HCT116 (cell line): ENCODE measurements around the gene FRK. TPM values are rescaled to one million over a fixed set of nuclear protein-coding genes. Genes with fewer than 3 reads are reported as not detected.

Experiments used
- ATAC-seq: fragments of 200-7000 bp; cut with Tn5 transposase; 2 replicates; pipeline ENCODE4 v1.9.1; 2020; ENCODE audit warnings: mild to moderate bottlenecking, moderate library complexity
- BruUV-seq: library from RNA; stranded (reverse); fragments of 400-500 nt; replicated peaks from 2 replicates; lab custom pipeline; 2021; lab: Mats Ljungman, UMichigan
- CTCF ChIA-PET: fragments of 300-600 bp; sonication (Branson Sonifier 250); formaldehyde crosslinking; loops from one replicate; lab custom pipeline; 2021; ENCODE audit warnings: antibody characterized with exemption; lab: Charles Lee
- POLR2A ChIA-PET: fragments of 300-600, 350-600 bp; sonication (Branson Sonifier 250); formaldehyde crosslinking; loops from one replicate; lab custom pipeline; 2021; ENCODE audit warnings: antibody characterized with exemption; lab: Charles Lee
- RAD21 ChIA-PET, 2 experiments: fragments of 300-600 bp; sonication (Branson Sonifier 250); formaldehyde crosslinking; loops; one replicate each; lab custom pipeline; 2023; ENCODE audit warnings: low total read pairs in 2 of 2; ENCODE audit not compliant: uncharacterized antibody in 2 of 2, unreplicated experiment in 2 of 2, low non-redundant PET in 1 of 2; lab: Charles Lee
- DNase-seq: peaks from one replicate; pipeline ENCODE4 v3.0.0-alpha.2; 2010; ENCODE audit warnings: low read depth, low spot score
- H2AFZ ChIP-seq: fragments of 200-600 bp; shearing (Covaris generic), sonication (generic); 2 replicates; pipeline ENCODE4 v1.6.1; 2017; ENCODE audit warnings: low read depth, mixed run types, mixed read lengths, antibody characterized with exemption, low read length; ENCODE audit not compliant: poor library complexity, severe bottlenecking
- H3K27ac ChIP-seq: 2 replicates; pipeline ENCODE4 v1.5.1; 2012; ENCODE audit warnings: low read depth, low read length
- H3K27me3 ChIP-seq: fragments of 200-600 bp; sonication (generic); 2 replicates; pipeline ENCODE4 v1.6.1; 2016; ENCODE audit warnings: mixed run types, low read length, mixed read lengths; ENCODE audit not compliant: insufficient read depth
- H3K36me3 ChIP-seq, 2 experiments: fragments of 200-500 bp in 1 of 2; fragments of 200-600 bp in 1 of 2; sonication (Bioruptor generic) in 1 of 2; sonication (generic) in 1 of 2; 2 replicates each; pipeline versions ENCODE4 v1.5.1 to v1.6.1; 2014 to 2016; ENCODE audit warnings: low read length in 2 of 2, inconsistent platforms in 1 of 2, mixed read lengths in 1 of 2, mixed run types in 1 of 2; ENCODE audit not compliant: insufficient read depth in 2 of 2, control insufficient read depth in 1 of 2
- H3K4me1 ChIP-seq, 2 experiments: fragments of 200-600 bp in 1 of 2; sonication (generic) in 1 of 2; 2 replicates each; pipeline versions ENCODE4 v1.5.1 to v1.6.1; 2012 to 2017; ENCODE audit warnings: low read length in 2 of 2, inconsistent platforms in 1 of 2, mild to moderate bottlenecking in 1 of 2, mixed read lengths in 1 of 2, mixed run types in 1 of 2, moderate library complexity in 1 of 2; ENCODE audit not compliant: insufficient read depth in 2 of 2, control insufficient read depth in 1 of 2
- H3K4me2 ChIP-seq: fragments of 200-600 bp; sonication (generic); 2 replicates; pipeline ENCODE4 v1.6.1; 2017; ENCODE audit warnings: mixed run types, low read length, mixed read lengths
- H3K4me3 ChIP-seq, 2 experiments: fragments of 200-600 bp in 1 of 2; sonication (generic) in 1 of 2; replicated peaks in 1 of 2; 2 replicates each; pipeline ENCODE4 v1.5.1; 2011 to 2016; ENCODE audit warnings: low read length in 2 of 2, control low read depth in 1 of 2, low read depth in 1 of 2, mild to moderate bottlenecking in 1 of 2, mixed read lengths in 1 of 2, mixed run types in 1 of 2
- H3K79me2 ChIP-seq: fragments of 200-600 bp; sonication (generic); 2 replicates; pipeline ENCODE4 v1.6.1; 2017; ENCODE audit warnings: mild to moderate bottlenecking, mixed run types, low read length, moderate library complexity, mixed read lengths; ENCODE audit not compliant: insufficient read depth
- H3K9ac ChIP-seq: fragments of 200-600 bp; sonication (generic); 2 replicates; pipeline ENCODE4 v1.6.1; 2016; ENCODE audit warnings: low read length, mixed read lengths
- H3K9me2 ChIP-seq: fragments of 200-600 bp; sonication (generic), shearing (Covaris generic); 2 replicates; pipeline ENCODE4 v1.6.1; 2017; ENCODE audit warnings: mixed run types, mild to moderate bottlenecking, moderate library complexity; ENCODE audit not compliant: insufficient read depth
- H3K9me3 ChIP-seq, 2 experiments: fragments of 200-500 bp in 1 of 2; fragments of 200-600 bp in 1 of 2; sonication (Bioruptor generic) in 1 of 2; sonication (generic) in 1 of 2; 2 replicates each; pipeline ENCODE4 v1.6.1; 2014 to 2017; ENCODE audit warnings: low read length in 2 of 2, mixed read lengths in 2 of 2, inconsistent platforms in 1 of 2, low read depth in 1 of 2, mild to moderate bottlenecking in 1 of 2, mixed run types in 1 of 2, moderate library complexity in 1 of 2; ENCODE audit not compliant: control insufficient read depth in 1 of 2, insufficient read depth in 1 of 2
- H4K20me1 ChIP-seq: fragments of 200-600 bp; sonication (generic), shearing (Covaris generic); 2 replicates; pipeline ENCODE4 v1.6.1; 2017; ENCODE audit warnings: mixed run types, mild to moderate bottlenecking, moderate library complexity; ENCODE audit not compliant: insufficient read depth
- CEBPB ChIP-seq: IDR thresholded peaks from 2 replicates; pipeline ENCODE4 v1.6.1; 2012; ENCODE audit warnings: low read depth
- EGR1 ChIP-seq: IDR thresholded peaks from 2 replicates; pipeline ENCODE4 v1.6.1; 2012; ENCODE audit warnings: low read depth
- ELF1 ChIP-seq: IDR thresholded peaks from 2 replicates; pipeline ENCODE4 v1.6.1; 2012; ENCODE audit warnings: low read depth, borderline replicate concordance
- EZH2 ChIP-seq: fragments of 200-600 bp; sonication (generic); IDR thresholded peaks from 2 replicates; pipeline ENCODE4 v1.6.1; 2017; ENCODE audit warnings: antibody characterized with exemption, mixed run types
- FOSL1 ChIP-seq: IDR thresholded peaks from 2 replicates; pipeline ENCODE4 v1.6.1; 2012; ENCODE audit warnings: low read depth
- JUND ChIP-seq: IDR thresholded peaks from 2 replicates; pipeline ENCODE4 v1.6.1; 2012
- POLR2A ChIP-seq: IDR thresholded peaks from 2 replicates; pipeline ENCODE4 v1.7.0; 2011; ENCODE audit warnings: borderline replicate concordance; ENCODE audit not compliant: insufficient read depth, insufficient read length; ENCODE audit errors: extremely low read depth
- POLR2AphosphoS5 ChIP-seq: IDR thresholded peaks from 2 replicates; pipeline ENCODE4 v1.6.1; 2011; ENCODE audit warnings: mild to moderate bottlenecking, low read depth, low read length, moderate library complexity
- RAD21 ChIP-seq: IDR thresholded peaks from 2 replicates; pipeline ENCODE4 v1.6.1; 2012; ENCODE audit warnings: low read depth, mild to moderate bottlenecking
- SP1 ChIP-seq: IDR thresholded peaks from 2 replicates; pipeline ENCODE4 v1.6.1; 2012; ENCODE audit warnings: low read depth
- SRF ChIP-seq: IDR thresholded peaks from 2 replicates; pipeline ENCODE4 v1.6.1; 2012; ENCODE audit warnings: low read depth
- TCF7L2 ChIP-seq: IDR thresholded peaks from 2 replicates; pipeline ENCODE4 v1.7.0; 2011; ENCODE audit warnings: borderline replicate concordance, inconsistent platforms; ENCODE audit not compliant: insufficient read depth, insufficient read length; ENCODE audit errors: extremely low read depth
- YY1 ChIP-seq: IDR thresholded peaks from 2 replicates; pipeline ENCODE4 v1.6.1; 2011; ENCODE audit warnings: low read length, low read depth, moderate library complexity, mild to moderate bottlenecking; ENCODE audit not compliant: insufficient replicate concordance; ENCODE audit errors: extremely low read depth
- ZFX ChIP-seq: fragments of 450-650 bp; IDR thresholded peaks from 2 replicates; pipeline ENCODE4 v1.6.1; 2017
- ZNF274 ChIP-seq: fragments of 200-500 bp; sonication (Bioruptor generic); IDR thresholded peaks from 2 replicates; pipeline ENCODE4 v1.6.1; 2014; ENCODE audit warnings: mild to moderate bottlenecking, low read depth, low read length, inconsistent platforms
- intact Hi-C: fragments of 100-400 bp; cut with micrococcal nuclease; formaldehyde crosslinking; loops from 2 replicates; pipeline ENCODE4 v1.10.0; 2022
- total RNA-seq: library from RNA; stranded (reverse); gene quantifications from one replicate; pipeline ENCODE4 v1.2.1, GENCODE V29; 2021; ENCODE audit not compliant: unreplicated experiment
- TF ChIP-seq, protein P1 (sequence below): IDR thresholded peaks from 2 replicates; pipeline ENCODE4 v1.6.1; 2012
- TF ChIP-seq, protein P2 (sequence below), 3 experiments: fragments of 200-600 bp in 1 of 3; sonication (generic) in 1 of 3; IDR thresholded peaks in 2 of 3; conservative IDR thresholded peaks in 1 of 3; 2 replicates each; pipeline ENCODE4 v1.5.1; 2012 to 2017; ENCODE audit warnings: low read depth in 2 of 3, low read length in 2 of 3, antibody characterized with exemption in 1 of 3, borderline replicate concordance in 1 of 3, control low read depth in 1 of 3, mild to moderate bottlenecking in 1 of 3, mixed read lengths in 1 of 3, mixed run types in 1 of 3, moderate library complexity in 1 of 3; ENCODE audit not compliant: insufficient read depth in 1 of 3

FRK gene
- total RNA-seq, 1 experiment from 2014 or later = 3.7 TPM

DNA sequence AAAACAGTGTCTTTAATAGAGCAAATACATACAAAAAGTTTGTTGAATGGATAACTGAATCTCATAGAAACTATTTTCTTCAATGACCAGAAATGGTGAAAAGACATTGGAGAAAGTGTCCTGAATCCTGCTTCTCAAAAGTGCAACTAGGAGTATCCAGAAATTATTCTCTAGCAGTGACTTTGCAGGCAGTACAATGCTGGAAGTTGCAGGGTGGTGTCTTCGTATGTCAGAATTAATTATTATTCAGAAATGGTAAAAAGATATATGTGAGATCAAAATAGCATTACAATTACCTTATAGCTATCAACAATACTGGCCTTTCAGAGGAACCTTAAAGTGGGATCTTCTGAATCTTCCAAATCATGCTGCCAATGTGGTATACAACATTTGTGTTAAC, 10.0 kb downstream of the FRK start:
- Histone ChIP-seq H3K4me3 (no peak overlapping the region), H3K4me2 (no peak overlapping the region), H2AFZ (no peak overlapping the region), H3K27me3 (no peaks in the 10 kb centered on the region), H3K36me3 (no peaks in the 10 kb centered on the region), H3K9me2 (no peaks in the 10 kb centered on the region), H3K27ac (no peak overlapping the region), H4K20me1 (no peaks in the 10 kb centered on the region), H3K9me3 (no peaks in the 10 kb centered on the region), H3K9ac (no peak overlapping the region), H3K79me2 (no peaks in the 10 kb centered on the region), H3K4me1 (peaks cover 0 to 6% of the 10 kb centered on the region in 2 experiments; a peak in 1 of 4 replicates)
- ChIA-PET RAD21 (no interaction called here), CTCF (no interaction called here), POLR2A (no interaction called here)
- BruUV-seq = no TSS peak
- TF ChIP-seq EGR1 = no peak
- TF ChIP-seq, protein P1, sequence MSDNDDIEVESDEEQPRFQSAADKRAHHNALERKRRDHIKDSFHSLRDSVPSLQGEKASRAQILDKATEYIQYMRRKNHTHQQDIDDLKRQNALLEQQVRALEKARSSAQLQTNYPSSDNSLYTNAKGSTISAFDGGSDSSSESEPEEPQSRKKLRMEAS = no peak
- no peak for TF ChIP-seq POLR2AphosphoS5
- no peak for TF ChIP-seq YY1
- no peak for TF ChIP-seq SRF
- no peak for TF ChIP-seq RAD21
- no peak for TF ChIP-seq JUND
- no peak for TF ChIP-seq POLR2A
- TF ChIP-seq TCF7L2 = no peak
- no peak for TF ChIP-seq SP1
- no peak for TF ChIP-seq ELF1
- DNase-seq (no peak), ATAC-seq (no peak)
- intact Hi-C loops = no loop called here

DNA sequence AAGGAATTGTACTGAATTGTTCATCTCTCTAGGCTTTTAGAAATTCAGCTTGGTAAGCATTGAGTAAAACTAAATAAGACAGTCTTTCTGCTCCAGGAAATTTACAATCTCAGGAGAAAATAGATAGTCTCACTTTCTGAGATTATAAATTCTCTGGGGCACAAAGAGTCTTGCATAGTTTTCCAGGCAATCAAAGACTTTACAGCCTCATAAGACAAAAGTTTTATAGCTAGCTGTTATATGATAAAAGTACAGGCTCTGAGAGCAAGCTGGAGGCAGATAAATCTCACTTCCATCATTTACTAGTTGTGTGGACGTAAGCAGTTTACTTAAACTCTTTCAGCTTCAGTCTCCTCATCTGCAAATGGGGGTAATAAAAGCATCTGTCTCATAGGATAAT, 11.4 kb downstream of the FRK start:
- Histone ChIP-seq H3K27me3 (no peaks in the 10 kb centered on the region), H4K20me1 (no peaks in the 10 kb centered on the region)
- no peak for TF ChIP-seq YY1
- TF ChIP-seq, protein P2, sequence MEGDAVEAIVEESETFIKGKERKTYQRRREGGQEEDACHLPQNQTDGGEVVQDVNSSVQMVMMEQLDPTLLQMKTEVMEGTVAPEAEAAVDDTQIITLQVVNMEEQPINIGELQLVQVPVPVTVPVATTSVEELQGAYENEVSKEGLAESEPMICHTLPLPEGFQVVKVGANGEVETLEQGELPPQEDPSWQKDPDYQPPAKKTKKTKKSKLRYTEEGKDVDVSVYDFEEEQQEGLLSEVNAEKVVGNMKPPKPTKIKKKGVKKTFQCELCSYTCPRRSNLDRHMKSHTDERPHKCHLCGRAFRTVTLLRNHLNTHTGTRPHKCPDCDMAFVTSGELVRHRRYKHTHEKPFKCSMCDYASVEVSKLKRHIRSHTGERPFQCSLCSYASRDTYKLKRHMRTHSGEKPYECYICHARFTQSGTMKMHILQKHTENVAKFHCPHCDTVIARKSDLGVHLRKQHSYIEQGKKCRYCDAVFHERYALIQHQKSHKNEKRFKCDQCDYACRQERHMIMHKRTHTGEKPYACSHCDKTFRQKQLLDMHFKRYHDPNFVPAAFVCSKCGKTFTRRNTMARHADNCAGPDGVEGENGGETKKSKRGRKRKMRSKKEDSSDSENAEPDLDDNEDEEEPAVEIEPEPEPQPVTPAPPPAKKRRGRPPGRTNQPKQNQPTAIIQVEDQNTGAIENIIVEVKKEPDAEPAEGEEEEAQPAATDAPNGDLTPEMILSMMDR (IDR thresholded peaks at IDR 0.05 in 2 of 3, conservative IDR thresholded peaks at IDR 0.05 in 1 of 3; ENCODE audit: borderline replicate concordance in 1 of 3, insufficient read depth in 1 of 3, low read depth in 2 of 3, low read length in 2 of 3) = no peak
- no peak for TF ChIP-seq POLR2A
- no peak for TF ChIP-seq EGR1
- no peak for TF ChIP-seq CEBPB
- no peak for TF ChIP-seq FOSL1
- no peak for TF ChIP-seq JUND
- TF ChIP-seq SP1 = no peak
- TF ChIP-seq, protein P1 = no peak
- TF ChIP-seq ZFX = no peak
- no peak for TF ChIP-seq EZH2
- no peak for TF ChIP-seq ZNF274
- no peak for TF ChIP-seq ELF1
- TF ChIP-seq, all 23 proteins: peak for 0
- H3K4me3 ChIP-seq = no peak overlapping the region
- ChIA-PET POLR2A (no interaction called here), RAD21 (no interaction called here), CTCF (interaction anchor here (1.6 kb wide), 1 partner anchor 11 kb away, joined by 8 read pairs; the partner anchor contains the start of gene FRK)
- BruUV-seq = no TSS peak
- H3K4me2 ChIP-seq = no peak overlapping the region
- intact Hi-C loops = no loop called here
- H3K9me3 ChIP-seq = no peaks in the 10 kb centered on the region
- DNase-seq (no peak), ATAC-seq (no peak)
- H3K79me2 ChIP-seq = no peaks in the 10 kb centered on the region
- H3K36me3 ChIP-seq = no peaks in the 10 kb centered on the region
- peaks cover 0 to 6% of the 10 kb centered on the region in 2 experiments; a peak in 1 of 4 replicates for H3K4me1 ChIP-seq
- no peak overlapping the region for H3K27ac ChIP-seq
- H3K9me2 ChIP-seq = no peaks in the 10 kb centered on the region
- H3K9ac ChIP-seq = no peak overlapping the region
- H2AFZ ChIP-seq = no peak overlapping the region
